Pons (tissue), 1 donor: ENCODE results near the gene CDC14B.

Experiments
- DNase-seq: peaks from one replicate; pipeline ENCODE4 v3.0.0-alpha.2; 2016; ENCODE audit warnings: low spot score

The CDC14B gene

DNA sequence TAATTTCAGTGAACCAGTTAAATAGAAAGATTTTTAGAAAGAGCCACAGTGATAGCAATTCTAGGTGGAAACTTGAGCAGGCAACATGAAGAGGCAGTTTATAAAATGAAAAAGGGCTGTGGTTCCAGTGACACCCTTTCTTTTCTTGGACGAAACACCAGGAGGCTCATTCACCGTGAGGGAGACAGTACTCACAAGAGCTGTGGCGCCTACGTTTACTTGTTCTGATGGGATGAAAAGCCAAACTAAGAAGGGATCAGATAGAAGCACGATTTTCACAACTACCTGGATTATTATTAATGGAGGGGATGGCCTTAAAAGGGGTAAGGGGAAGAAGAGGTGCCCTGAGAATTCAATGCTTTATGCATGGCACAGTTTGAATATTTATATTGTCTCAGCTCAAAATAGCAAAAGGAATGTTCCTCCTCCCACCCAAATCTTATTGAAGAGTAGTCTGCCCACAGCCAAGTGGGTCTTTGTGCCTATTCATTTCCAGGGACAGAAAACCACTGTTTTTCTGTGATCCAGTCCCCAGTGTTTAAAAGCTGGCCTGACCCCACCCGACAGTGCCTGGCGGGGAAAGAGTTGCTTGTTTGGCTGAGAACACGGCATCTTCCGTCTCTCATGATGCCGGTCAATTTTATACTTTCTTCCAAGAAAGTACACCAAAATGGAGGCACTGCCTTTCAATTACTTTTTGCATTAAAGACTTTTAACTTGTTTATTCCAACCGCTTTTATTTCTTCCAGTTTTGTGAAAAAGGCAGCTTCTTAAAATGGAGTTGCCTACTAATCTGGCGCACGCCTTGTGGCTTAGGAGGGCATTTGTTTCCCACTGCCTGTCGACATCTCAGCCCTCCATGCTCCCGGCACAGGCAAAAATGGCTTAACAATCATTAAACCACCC is 117.8 kb downstream of the CDC14B start:
- DNase-seq, result peak; percentile 91

DNA sequence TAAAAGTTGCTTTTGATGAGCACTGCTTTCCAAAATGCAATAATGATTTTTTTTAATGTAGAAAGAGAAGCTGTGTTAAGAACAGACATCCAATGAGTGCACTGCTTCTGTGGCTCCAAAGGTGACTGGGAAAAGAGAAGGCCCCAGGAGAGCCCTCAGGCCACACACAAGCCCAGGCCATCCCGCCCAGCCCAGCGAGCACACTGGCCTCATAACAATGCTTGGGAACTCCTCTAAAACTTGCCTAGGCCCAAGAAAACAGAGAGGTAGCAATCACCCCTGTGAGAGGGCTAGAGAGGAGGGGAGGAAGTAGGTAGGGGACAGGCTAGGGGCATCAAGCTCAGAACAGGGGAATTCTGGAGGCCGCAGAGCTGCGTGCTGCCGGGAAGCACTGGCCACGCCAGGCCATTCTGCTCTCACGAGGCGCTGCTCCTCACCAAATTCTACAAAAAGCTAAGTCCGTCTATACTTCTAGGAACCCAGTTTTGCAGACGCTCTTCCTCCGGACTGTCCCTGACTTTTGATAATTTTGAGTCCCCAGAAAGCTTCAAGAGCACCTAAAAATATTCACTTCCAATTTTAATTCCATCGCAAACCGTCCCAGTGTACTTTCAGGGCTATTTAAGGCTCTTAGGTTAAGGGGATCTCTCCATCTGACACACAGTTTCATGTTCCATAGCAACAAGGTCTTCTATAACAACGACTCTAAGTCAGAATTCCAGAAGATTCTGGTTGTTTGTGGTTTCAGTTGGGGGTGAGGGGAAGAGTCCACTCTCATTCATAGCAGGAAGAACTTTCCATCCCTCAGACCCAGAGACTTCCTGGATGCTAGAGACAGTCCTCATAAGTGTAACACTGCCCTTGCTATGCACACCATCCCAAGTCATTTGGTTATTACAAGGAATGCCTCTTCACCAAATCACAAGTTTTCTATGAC is 118.7 kb downstream of the CDC14B start:
- peak; percentile 70 for DNase-seq

DNA sequence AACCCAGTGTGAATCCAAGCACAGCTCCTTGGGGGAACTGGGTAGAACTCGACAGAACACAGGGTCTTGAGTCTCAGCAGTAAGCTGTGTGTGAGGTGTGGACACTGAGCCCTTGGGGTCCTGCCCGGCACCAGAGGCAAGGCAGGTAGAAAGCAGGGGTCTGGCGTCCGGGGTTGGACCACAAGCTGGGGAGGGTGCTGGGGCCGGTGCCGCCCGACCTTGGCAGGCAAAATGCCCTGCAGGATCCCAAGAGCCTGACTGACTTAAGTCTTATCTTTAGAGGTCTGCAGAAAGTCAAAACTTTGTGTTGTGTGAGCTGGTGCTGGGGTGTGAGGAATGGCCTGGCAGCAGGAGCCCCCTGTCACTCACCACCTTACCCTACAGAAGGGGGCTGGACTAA is 120.4 kb downstream of the CDC14B start:
- no peak for DNase-seq

DNA sequence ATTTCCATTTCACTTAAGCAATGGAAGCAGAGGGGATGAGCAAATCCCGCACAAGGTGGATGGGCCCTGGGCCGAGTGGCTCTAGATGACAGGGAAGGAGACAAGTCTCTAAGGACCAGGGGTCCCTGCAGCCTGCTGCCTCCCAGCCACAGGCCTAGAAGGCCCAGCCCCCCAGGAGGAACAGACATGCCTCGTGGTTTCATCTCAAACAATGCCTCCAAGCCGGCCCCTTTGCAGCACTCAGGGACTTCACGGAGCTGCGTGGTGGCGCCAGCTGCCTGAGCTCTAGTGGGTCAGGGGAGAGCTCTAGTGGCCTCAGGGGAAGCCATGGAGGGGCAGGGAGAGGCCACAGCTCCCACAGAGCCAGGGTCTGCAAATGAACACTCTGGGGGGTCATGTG is 120.8 kb downstream of the CDC14B start:
- DNase-seq, result no peak

DNA sequence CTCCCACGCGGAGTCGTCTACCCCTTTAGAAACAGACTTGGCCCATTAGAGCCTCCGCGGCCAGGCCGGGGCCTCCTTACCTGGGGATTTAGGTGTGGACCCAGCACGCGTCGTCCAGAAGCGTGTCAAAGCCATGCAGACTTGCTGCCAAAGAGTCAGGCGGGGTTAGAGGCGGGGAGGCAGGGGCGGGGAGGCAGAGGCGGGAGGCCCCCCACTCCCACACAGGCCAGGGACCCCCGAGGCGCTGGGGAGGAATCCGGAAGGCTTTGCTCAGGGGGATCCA is 122.6 kb downstream of the CDC14B start:
- DNase-seq, result no peak

DNA sequence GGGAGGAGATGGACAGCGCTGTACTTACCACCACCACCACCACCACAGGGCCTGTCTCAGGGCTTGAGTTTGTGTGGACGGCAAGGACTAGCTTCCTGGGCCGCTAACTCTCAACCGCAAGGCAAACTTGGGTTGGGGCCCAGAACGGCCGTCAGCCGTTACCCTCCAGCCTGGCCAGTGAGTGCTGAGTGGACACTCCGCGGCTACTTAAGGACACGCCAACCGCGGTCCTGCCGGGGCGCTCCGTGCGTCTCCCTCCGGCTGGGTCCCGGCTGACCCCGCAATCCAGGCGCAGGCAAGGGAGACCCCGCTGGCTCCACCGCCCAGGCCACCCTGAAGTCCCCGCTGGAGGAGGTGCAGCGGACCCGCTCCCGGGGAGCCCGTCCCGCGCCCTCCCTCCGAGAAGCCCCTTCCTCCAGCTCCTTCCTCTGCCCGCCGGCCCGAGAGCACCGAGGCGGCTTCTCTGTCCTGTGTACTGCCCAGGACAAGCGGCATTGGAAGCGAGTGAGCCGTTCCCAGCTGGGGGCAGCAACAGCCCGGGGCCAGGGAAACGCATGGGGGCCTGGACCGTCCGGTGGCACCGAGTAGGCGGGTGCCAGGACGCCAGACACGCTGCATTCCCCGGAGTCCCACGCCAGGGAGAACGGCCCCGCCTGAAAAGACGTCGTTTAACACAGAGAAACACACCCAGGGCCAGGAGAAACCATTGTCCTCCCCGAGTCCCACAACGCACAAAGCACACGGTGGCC is 123.1 kb downstream of the CDC14B start:
- no peak for DNase-seq

DNA sequence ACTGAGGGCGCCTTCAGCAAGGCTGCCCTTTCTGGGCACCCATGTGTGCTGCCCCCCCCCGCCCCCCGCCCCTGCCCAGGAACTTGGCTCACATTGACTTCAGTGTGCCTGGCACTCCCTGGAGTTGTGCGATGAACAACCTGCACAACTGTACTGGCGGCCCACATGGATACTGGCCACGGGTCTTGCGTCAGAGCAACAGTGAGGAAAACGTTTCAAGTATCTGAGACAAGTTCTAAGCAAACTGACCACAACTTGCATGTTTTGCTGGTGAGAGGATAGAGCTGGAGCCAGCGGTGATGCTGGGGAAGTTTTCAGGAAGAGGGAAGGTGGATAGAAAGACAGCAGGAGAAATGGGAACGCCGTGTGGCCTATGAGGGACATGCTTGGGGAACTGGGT is 124.3 kb downstream of the CDC14B start:
- no peak for DNase-seq

DNA sequence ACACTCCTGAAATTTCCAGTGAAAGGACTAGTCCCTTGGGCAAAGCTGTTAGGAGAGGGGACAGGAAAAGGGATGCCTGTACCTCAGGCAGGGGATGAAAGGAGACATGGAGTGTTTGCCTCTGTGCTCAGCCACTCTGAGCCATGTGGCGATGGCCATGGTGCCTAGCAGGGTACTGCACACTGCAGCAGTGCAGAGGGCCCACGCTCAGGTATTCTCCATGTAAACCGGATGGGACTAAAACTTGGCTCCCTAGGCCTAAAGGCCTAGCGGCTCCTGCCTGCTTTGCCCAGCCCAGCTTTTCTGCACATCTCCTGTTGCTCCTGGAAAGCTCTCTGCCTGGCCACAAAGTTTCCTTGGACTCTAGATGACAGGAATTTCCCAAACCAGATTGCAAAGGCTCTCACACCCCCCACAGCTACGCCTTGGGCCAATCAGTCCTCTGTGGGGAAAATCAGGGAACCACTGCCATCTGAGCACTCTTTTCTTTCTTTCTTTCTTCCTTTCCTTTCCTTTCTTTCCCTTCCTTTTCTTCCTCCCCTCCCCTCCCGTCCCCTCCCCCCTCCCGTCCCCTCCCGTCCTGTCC is 125.3 kb downstream of the CDC14B start:
- DNase-seq, result no peak

DNA sequence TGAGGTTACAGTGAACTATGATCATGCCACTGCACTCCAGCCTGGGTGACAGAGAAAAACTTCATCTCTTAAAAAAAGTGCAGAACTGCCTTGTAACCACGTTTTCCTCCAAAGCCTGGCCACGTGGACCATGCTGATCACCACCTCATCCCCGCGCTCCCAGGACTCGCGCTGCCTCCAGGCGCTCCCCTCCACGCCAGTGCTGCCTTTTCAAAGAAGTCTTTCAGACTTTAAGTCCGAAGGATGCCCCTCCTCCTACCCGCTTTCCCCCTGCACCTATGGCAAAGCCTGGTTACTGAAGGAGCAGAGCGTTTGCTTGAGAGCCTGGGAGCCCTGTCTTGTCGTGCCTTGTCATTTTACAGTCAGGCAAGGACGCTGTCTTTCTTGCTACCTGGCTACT is 125.9 kb downstream of the CDC14B start:
- DNase-seq, result no peak

DNA sequence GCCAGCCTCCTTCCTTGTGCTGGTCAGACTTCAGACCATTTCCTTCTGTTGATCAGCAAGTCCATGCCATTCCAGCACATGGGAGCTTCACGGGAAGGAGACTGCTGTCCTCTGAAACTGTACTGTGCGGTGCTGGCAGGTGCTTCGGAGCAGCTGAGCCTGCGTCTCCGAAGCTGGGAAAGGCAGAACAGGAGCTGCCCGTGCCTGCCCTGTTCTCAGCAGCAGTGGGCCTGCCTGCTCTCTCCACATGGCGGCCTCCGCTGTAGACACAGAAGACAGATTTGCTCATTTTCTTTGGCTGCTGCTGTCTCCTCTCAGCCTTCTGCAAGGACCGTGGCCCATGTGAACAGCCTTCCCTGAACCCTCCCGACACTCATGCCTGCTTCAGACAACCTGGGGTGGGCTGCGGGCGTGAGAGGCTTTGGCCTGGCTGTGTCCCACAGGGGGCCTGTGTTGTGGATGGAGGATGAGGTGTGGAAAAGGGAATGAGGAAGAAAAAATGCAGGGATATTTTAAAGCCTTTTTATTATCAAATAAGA is 126.6 kb downstream of the CDC14B start:
- DNase-seq, result no peak

DNA sequence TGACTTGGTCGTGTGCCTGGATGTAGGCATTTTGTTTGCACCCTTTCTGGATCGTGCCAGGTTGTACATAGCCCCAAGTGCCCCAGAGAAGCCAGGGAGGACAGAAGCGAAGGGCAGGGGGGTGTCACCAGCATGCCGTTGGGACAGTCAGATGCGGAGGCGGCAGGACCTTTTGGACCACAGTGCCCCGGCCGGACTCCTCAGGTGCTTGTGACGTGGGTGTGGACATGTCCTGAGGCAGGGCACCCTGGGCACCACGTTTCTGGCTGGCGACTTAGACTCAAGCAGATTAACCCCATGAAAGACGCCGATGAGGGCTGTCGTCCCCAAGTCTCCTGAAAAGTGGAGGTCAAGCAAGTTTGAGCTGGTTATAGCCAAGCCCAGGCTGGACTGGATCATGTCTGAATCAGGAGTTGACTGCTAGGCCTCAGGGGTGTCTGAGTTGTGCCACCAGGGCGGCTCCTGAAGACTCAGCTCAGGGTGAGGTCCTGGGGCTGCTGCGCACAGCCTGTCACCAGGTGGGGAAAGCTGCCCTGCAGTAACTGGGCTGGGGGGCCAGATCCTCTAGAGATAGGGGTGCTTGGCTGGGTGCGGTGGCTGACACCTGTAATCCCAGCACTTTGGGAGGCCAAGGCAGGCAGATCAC is 127.6 kb downstream of the CDC14B start:
- no peak for DNase-seq

DNA sequence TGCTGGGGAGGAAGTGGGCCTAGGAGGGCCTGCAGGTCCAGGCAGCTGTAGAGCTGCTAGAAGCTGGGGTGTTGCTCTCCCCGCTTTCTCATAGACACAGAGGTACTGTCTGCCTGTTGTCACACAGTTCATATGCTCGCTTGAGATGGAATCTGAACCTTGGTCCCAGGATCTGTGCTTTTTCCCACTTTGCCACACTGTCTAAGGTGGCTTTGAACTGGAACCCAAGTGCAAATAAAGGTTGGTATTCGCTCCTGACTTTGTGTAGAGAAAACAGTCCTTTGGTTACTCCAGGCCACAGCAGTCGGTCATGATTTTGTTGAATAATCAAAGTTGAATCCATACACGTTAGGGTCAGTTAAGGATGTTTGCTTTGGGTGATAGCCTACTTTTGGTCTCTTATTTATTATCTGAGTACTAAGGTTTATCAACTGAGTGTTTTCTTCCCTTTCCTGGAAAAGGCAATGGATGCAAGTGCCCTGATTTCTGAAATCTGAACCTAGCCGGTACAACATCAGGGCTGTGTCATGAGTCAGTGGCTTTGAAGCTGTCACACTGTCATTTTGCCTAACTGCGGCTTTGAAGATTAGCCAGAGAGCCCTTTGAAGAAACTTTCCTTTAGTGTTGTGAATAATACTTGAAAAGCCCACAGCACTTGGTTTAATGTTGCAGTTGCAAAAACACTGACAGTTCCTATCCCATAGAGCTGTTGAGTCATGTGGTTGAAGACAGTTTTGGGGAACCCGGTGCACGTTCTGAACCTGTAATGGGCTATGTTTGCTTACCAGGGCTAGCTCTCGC is 128.4 kb downstream of the CDC14B start:
- no peak for DNase-seq

DNA sequence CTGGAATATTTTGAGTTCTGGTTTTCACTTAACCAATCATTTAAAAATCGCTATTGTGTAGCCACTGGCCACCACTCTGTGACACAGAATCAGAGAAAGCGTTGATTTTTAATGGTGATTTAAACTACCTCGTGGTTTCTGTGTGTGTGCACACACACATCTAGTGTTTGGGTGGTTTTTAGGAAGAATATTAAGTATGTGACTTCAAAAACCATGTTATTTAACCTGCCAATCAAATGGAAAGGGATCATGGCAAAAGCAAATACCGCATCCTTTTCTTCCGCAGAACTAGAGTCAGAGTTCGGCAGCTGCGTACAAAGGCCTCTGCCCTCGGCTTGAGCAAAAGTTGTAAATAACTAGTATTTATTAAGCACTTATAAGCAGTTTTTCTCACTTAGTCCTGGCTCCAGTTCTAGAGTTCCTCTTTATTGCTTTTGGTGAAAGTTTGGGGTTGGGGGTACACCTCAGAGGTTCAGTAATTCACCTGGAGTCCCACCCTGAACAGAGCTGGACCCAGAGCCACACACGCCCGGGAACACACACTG is 129.0 kb downstream of the CDC14B start:
- no peak for DNase-seq

DNA sequence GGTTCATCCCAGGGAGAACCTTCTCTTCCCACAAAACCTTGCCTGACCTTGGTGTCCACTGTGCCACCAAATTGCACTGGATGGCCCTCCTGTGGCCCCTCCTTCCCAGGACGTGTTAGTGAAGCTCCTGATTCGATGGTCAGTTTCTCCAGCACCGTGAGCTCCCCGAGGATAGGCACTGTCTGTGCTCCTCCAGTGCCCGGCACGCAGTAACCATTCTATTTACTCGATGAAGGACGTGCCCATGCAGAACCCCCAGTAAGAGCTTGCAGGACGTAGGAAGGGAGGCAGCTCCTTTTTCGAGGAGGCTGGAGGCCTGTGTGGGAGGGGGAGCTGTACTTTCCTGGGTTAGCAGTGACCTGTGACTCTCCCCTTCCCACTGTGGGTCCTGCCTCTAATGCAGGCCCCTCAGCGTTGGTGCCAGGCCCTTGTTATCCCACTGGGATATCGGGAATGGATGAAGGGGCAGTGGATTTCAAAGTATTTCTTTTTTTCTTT is 130.1 kb downstream of the CDC14B start:
- DNase-seq, result no peak

DNA sequence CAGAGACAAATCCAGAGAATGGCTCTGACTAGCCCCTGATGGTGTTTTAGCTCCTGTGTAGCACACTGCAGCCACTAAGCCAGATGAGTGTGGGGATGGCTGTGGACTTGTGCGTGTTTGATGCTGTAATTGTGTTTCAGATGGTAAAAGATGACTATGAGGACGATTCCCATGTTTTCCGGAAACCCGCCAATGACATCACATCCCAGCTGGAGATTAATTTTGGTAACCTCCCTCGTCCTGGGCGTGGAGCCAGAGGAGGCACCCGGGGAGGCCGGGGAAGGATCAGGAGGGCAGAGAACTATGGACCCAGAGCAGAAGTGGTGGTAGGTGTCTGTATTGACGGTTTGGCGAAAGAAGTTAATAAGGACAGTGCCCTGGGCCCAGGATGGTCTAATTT is 131.7 kb downstream of the CDC14B start:
- no peak for DNase-seq

DNA sequence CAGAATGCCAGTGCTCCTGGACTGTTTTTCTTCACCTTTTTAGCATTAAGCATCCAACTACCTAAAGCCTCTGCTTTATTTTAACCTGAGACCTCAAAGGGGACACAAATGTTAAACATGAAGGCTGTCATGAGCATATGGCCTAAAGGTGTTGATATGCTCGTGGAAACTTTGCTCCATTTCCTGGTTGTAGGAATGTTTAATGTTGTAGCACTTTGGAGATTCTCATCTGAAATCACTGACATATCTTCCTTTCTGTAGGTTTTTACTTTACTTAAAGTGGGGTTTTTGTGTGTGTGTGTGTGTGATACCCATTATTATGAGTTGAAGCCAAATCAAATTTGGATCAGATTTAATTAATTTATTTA is 132.6 kb downstream of the CDC14B start:
- no peak for DNase-seq

DNA sequence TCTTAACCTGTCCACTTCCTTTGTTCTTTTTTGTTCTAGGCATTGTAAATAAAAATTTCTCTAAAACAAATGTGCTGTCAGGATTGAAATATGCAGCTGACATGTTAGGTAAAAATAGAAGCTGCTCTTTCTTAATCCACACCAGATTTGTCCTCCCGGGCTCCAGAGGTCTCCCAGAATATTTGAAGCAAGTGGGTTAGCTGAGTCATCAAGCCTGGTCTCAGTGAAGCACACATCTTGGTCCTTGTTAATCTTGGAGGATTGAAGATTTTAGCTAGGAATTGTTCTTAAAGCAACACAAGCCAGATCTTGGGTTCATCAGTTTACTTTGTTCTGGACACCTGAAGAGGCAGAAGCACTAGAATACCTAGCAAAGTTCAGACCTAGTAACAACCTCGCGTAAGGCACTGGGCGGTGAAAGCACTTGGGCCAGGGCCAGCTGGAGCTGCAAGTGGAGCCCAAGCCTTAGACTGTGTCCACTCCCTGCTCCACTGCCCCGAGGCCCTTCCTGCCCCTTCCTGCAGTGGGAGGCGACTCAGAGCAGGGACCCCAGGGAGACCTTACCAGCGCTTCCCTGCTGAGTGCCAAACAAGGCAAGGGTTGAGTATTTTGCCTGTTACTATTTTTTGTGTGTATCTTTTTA is 133.1 kb downstream of the CDC14B start:
- no peak for DNase-seq

DNA sequence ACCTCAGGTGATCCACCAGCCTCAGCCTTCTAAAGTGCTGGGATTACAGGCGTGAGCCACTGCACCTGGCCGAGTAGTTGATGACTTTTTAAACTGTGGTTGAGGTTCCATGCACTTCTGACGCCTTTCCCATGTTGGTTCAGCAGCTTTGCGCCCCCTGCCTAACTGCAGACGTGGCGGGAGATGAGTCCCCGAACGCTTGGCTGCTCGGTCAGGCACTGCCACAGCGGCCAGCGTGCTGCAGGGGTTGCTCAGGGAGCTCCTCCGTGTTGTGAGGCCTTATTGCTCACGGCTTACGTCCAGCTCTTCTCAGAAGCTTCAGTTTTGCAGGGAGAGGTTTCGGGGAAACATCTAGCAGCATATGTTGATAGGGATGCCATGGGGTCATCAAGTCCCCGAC is 134.4 kb downstream of the CDC14B start:
- no peak for DNase-seq

DNA sequence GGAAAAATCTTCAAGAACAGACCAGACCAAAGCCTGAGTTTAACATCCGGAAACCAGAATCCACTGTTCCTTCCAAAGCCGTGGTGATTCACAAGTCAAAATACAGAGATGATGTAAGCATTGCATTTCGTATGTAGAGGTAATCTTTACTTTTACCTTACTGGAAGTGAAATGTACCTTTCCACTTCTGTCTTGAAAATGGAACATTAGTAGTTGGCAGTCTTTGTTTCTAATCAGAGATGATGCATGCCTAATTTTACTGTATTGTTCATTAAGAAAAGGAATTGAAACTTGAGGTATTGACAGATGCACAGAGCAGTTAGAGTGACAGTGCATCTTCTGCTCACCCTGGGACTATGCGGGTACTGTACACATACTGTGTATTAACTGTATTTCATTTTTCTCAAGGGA is 135.1 kb downstream of the CDC14B start:
- DNase-seq, result no peak
